RWPE2 (cell line): ENCODE results near the gene CROCC2.

Source experiments
- ATAC-seq: fragments of 200-7000 bp; cut with Tn5 transposase; 3 replicates; pipeline ENCODE4 v1.9.1; 2021; ENCODE audit warnings: low read depth
- DNase-seq: peaks from one replicate; pipeline ENCODE4 v3.0.0-alpha.2; 2020; ENCODE audit warnings: low spot score
- H3K27ac ChIP-seq: fragments of 450-650 bp; 2 replicates; pipeline ENCODE4 v1.5.1; 2017; ENCODE audit warnings: mild to moderate bottlenecking; ENCODE audit not compliant: poor library complexity, severe bottlenecking
- H3K27me3 ChIP-seq: fragments of 250-450 bp; sonication (Bioruptor Pico); 2 replicates; pipeline ENCODE4 v1.5.1; 2021; ENCODE audit warnings: mild to moderate bottlenecking, moderate library complexity; ENCODE audit not compliant: insufficient read depth, poor library complexity, severe bottlenecking
- H3K36me3 ChIP-seq: fragments of 250-450 bp; sonication (Bioruptor Pico); 2 replicates; pipeline ENCODE4 v1.5.1; 2020; ENCODE audit warnings: low read depth, mild to moderate bottlenecking, moderate library complexity
- H3K4me1 ChIP-seq: fragments of 250-450 bp; sonication (Bioruptor Pico); 2 replicates; pipeline ENCODE4 v1.5.1; 2021; ENCODE audit warnings: mild to moderate bottlenecking, moderate library complexity; ENCODE audit not compliant: insufficient read depth, poor library complexity, severe bottlenecking
- H3K4me3 ChIP-seq: fragments of 250-450 bp; sonication (Bioruptor Pico); 2 replicates; pipeline ENCODE4 v1.5.1; 2021; ENCODE audit warnings: mild to moderate bottlenecking, moderate library complexity; ENCODE audit not compliant: severe bottlenecking
- H3K9me3 ChIP-seq: fragments of 250-450 bp; sonication (Bioruptor Pico); 2 replicates; pipeline ENCODE4 v1.5.1; 2021; ENCODE audit warnings: mild to moderate bottlenecking, moderate library complexity; ENCODE audit not compliant: severe bottlenecking
- CTCF ChIP-seq: fragments of 450-650 bp; IDR thresholded peaks from one replicate; pipeline ENCODE4 v1.5.1; 2017; ENCODE audit warnings: mild to moderate bottlenecking, moderate library complexity; ENCODE audit not compliant: poor library complexity, severe bottlenecking

Gene CROCC2

GRCh38 chr2:240861547-240861946 is 44.6 kb upstream of the CROCC2 start:
- H3K36me3 ChIP-seq, result no peaks in the 10 kb centered on the region
- no peaks in the 10 kb centered on the region for H3K9me3 ChIP-seq
- H3K4me1 ChIP-seq, result no peaks in the 10 kb centered on the region
- DNase-seq, result no peak
- peaks cover 15% of the 10 kb centered on the region for H3K27me3 ChIP-seq
- no peak for ATAC-seq
- no peak for TF ChIP-seq CTCF
- no peak overlapping the region for H3K4me3 ChIP-seq
- H3K27ac ChIP-seq, result no peak overlapping the region

DNA sequence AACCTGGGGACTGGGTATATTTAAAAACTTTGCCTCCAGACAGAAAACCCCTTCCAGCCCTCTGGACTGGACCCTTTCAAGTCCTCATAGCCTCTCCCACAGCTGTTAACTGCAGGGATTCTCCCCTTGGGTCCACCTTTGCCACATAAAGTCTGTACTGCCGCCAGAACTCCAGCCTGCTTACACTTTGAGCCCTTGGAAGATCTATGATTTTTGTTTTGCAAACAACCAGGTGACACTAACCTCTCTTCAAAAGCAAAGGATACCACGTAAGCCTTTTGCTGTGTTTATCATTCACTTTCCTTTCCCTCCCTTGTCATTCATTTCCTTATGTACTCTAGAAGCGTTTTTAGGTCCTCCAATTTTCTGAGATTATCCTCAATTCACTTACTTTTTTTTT is 41.7 kb upstream of the CROCC2 start:
- DNase-seq (no peak), ATAC-seq (no peak)
- Histone ChIP-seq H3K27ac (no peak overlapping the region), H3K9me3 (no peaks in the 10 kb centered on the region), H3K27me3 (peaks cover 9% of the 10 kb centered on the region), H3K4me3 (no peak overlapping the region), H3K4me1 (no peaks in the 10 kb centered on the region), H3K36me3 (no peaks in the 10 kb centered on the region)
- TF ChIP-seq CTCF, result no peak

GRCh38 chr2:240865391-240865790 is 40.7 kb upstream of the CROCC2 start:
- no peak for TF ChIP-seq CTCF
- no peak for ATAC-seq

GRCh38 chr2:240868286-240869108 is 37.6 kb upstream of the CROCC2 start, which contains the start of gene AGXT:
Gene AGXT, plus strand, starts transcription at chr2:240868824. Its CDS starts 42 bp downstream, at chr2:240868866.
- H3K4me1 ChIP-seq, result no peaks in the 10 kb centered on the region
- DNase-seq (no peak), ATAC-seq (no peak)
- H3K36me3 ChIP-seq, result no peaks in the 10 kb centered on the region
- H3K27me3 ChIP-seq, result no peaks in the 10 kb centered on the region
- H3K9me3 ChIP-seq, result no peaks in the 10 kb centered on the region
- no peak within 1 kb of the TSS for H3K27ac ChIP-seq
- H3K4me3 ChIP-seq, result no peak within 1 kb of the TSS
- no peak for TF ChIP-seq CTCF

More at GRCh38 chr2:240865391-240865790, 40.7 kb upstream of the CROCC2 start:
- Histone ChIP-seq H3K27ac (no peak overlapping the region), H3K27me3 (peaks cover 9% of the 10 kb centered on the region), H3K36me3 (no peaks in the 10 kb centered on the region), H3K9me3 (no peaks in the 10 kb centered on the region), H3K4me3 (no peak overlapping the region), H3K4me1 (no peaks in the 10 kb centered on the region)
- DNase-seq, result no peak
